HG03095 (cell line): ENCODE measurements around the gene PTGES.

Source experiments
- ATAC-seq: cut with Tn5 transposase; IDR thresholded peaks from one replicate; pipeline ENCODE4 v1.9.1; 2021; ENCODE audit warnings: moderate library complexity; ENCODE audit not compliant: unreplicated experiment

Gene PTGES

GRCh38 chr9:129695870-129696269, 57.0 kb downstream of the PTGES start:
- no peak for ATAC-seq

GRCh38 chr9:129694243-129694646, 58.6 kb downstream of the PTGES start:
- ATAC-seq, result no peak

- no peak for ATAC-seq
These were observed 59.1 kb downstream of the PTGES start for GRCh38 chr9:129693741-129694140.

DNA sequence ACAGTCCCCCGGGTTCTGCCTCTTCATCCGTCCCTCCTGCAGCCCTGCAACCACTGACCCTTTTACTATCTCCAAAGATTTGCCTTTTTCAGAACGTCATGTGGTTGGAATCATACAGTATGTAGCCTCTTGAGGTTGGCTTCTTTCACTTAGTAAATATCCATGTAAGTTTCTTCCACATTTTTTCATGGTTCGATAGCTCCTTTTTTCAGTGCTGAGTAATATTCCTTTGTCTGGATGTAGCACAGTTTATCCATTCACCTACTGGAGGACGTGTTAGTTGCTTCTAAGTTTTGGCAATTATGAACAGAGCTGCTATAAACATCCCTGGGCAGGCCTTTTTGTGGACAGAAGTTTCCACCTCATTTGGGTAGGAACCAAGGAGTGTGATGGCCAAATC, 60.3 kb downstream of the PTGES start:
- no peak for ATAC-seq
